ENCODE results near the gene ERN1.

DNA sequence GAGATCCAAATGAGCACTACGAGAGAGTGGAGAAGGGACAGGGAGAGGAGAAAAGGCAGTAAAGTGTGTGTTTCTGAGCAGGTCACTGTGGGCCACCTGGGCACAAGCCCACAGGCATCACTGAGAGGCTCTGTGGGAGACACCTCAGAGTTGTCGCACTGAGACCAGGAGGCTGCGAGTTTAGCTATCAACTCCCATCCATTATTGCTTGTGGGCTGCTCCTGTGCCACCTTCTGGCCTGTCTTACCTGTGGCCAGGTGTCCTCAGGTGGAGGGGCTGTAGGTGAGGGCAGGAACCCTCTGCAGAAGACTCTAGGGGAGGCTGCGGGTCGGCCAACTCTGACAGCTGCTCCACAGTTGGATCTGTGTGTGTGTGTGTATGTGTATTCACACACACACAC, 134.3 kb downstream of the ERN1 start:
- TF ChIP-seq ZFAT (CRISPR knock-in tag; conservative IDR thresholded peaks at IDR 0.05) (no peak), HOMEZ (CRISPR knock-in tag; IDR thresholded peaks at IDR 0.05; ENCODE audit: low read depth) (no peak), HMGXB3 (CRISPR knock-in tag; IDR thresholded peaks at IDR 0.05; ENCODE audit: borderline replicate concordance) (no peak), MNT (IDR thresholded peaks at IDR 0.05) (no peak), NFYB (CRISPR knock-in tag; IDR thresholded peaks at IDR 0.05) (no peak), CC2D1A (CRISPR knock-in tag; IDR thresholded peaks at IDR 0.05) (no peak), GABPA (IDR thresholded peaks at IDR 0.05; ENCODE audit: low read depth, low read length) (no peak), GABPA (CRISPR knock-in tag; IDR thresholded peaks at IDR 0.05; ENCODE audit: low read depth) (no peak), REST (IDR thresholded peaks at IDR 0.05; ENCODE audit: borderline replicate concordance in 1 of 2, low read depth in 1 of 2, low read length in 2 of 2) (no peak), NFRKB (IDR thresholded peaks at IDR 0.05) (no peak), SNAI1 (CRISPR knock-in tag; IDR thresholded peaks at IDR 0.05; ENCODE audit: borderline replicate concordance) (no peak)
- TF ChIP-seq, protein P1, sequence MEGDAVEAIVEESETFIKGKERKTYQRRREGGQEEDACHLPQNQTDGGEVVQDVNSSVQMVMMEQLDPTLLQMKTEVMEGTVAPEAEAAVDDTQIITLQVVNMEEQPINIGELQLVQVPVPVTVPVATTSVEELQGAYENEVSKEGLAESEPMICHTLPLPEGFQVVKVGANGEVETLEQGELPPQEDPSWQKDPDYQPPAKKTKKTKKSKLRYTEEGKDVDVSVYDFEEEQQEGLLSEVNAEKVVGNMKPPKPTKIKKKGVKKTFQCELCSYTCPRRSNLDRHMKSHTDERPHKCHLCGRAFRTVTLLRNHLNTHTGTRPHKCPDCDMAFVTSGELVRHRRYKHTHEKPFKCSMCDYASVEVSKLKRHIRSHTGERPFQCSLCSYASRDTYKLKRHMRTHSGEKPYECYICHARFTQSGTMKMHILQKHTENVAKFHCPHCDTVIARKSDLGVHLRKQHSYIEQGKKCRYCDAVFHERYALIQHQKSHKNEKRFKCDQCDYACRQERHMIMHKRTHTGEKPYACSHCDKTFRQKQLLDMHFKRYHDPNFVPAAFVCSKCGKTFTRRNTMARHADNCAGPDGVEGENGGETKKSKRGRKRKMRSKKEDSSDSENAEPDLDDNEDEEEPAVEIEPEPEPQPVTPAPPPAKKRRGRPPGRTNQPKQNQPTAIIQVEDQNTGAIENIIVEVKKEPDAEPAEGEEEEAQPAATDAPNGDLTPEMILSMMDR (CRISPR knock-in tag; IDR thresholded peaks at IDR 0.05) = no peak

All from HepG2 (cell line).